GM19455 (cell line): ENCODE results near the gene ZNF512B.
"Not testable (repeated sequence)": the region's sequence is repeated elsewhere in the genome, so short reads cannot be mapped to it uniquely, and the experiment has no call there.

Source experiments
- ATAC-seq: cut with Tn5 transposase; IDR thresholded peaks from one replicate; pipeline ENCODE4 v1.9.1; 2021; ENCODE audit not compliant: unreplicated experiment

ZNF512B gene

DNA sequence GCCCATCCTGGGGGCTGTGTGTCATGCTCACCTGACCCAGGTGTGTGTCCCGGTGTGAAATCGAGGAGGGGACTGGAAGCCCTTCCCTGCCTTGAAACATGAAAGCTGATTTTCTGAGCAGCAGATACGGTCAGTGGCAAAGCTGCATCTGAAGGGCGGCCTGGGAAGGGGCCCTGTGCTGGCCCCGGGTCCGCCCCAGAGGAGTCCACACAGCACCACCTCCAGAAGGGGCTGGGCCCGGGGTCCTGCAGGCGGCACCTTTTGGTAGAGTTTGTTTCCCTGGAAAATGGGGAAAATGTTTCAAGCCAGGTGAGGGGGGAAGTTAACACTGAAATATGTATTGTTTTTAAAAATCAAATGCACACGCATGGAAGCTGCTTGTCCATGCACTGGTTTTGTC, 34.3 kb downstream of the ZNF512B start:
- no peak for ATAC-seq

DNA sequence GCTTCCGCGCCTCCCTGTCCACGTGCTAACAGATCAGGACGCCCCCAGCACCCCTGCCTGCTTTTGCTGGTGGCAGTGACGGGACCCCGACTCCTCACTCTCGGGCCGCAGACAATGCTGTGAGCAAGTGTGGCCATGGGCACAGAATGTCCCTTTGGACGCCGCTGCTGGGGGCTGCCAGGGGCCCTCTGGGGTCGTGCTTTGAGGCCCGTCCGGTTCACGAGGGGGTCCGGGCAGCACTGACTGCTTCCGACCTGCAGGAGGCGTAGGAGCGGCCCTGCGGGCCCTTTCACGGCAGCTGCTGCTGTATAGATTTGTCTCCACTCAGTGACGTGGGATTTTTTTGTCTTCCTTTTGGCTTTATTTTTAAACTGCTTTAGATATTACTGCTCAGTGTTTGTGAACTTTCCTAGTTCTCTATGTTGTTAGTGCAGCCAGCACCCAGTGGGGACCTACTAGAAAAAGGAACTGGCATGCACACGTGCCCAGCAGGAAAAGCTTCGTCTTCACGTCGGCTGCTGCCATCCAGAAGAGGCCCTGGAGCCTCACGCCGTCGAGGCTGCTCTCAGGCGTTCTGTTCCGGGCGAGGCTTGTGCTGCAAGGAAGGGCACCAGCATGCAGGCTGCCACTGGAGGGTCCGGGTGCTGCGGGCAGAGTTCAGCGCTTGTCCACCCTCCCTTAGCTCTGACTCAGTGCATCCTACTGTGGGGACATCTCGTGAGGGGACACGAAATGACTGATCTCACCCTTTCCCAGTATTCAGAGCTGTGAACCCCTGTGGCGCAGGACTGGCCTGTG, 35.3 kb downstream of the ZNF512B start:
- ATAC-seq: no peak

DNA sequence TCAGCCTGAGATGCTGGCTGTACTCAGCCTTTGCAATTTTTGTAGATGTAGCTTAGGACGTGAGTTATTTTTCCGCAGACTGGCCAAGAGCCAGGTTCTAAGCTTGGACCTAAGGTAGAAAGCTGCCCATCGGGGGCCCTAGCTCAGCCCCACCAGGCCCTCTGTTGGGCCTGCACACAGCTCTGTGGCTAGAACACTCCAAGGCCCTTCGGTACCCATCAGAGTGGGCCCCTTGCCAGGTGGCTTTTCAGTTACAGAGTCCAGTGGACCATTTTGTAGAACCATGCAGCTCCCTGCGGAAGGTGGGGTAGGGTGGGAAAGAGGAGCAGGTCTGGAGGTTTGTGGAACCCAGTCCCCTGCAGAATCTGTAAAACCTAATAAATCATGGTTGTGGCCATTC, 36.1 kb downstream of the ZNF512B start:
- ATAC-seq: no peak

DNA sequence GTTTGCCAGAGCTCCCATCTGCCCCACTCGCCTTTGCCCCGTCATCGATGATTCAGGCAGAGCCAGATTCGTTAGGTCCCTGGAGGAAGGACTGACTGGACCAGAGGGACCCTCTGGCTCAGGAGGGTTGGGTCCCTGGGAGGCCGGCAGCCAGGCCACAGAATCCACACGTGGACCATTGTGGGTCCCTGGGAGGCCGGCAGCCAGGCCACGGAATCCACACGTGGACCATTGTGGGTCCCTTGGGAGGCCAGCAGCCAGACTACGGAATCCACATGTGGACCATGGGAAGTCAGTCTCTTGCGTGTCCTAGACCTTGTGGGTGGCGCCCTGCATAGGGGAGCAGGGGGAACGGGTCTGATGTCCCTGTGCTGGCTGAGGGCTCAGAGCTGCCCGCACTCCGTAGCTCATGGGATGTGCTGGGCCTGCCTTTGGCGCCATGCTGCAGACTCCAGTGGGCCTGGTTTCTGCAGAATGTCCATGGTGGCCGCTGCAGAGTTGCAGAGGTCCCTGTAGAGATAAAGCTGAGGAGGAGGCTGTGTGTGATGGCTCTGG, 37.0 kb downstream of the ZNF512B start:
- ATAC-seq: no peak

DNA sequence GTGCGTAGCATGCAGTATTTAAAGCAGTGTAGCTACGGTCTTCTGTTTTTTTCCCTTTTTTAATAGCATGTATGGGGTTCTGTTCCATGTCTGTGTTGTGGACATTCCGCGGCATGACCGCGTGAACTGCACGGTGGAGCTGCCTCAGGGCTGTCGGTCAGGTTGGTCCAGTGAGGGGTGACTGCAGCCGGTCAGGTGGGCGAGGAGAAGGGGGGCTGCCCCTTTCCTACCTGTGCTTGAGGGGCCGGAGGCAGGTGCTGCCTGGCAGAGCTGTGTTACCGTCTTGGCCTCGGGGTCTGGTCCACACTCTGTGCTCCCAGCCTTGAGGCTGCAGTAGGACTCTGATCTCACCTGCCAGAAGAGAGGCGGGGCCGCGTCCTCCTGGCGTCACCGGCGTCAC, 38.0 kb downstream of the ZNF512B start:
- ATAC-seq: no peak

DNA sequence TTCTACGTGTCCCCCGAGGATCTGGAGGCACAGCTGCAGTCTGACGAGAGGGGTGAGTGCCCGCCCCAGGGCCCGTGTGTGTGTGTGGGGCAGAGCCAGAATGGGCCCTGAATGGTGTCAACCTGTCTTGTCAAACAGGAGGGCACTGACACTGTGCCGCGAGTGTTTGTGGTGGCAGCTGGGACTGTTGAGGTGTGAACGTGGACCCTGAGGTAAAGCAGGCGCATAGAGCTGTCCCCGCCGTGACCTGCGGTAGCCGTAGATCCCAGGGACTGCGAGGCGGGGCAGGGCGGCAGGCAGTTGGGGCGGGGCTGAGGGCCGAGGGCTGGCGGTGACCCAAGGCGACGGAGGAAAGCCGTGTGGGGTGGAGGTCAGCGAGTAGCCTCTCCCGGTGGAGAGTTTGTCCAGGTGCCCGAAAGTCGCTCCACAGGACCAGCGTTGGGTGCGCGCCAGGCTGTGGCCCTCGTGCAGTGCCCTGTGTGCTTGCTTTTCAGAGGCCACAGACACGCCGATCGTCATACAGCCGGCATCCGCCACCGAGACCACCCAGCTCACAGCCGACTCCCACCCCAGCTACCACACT, 38.7 kb downstream of the ZNF512B start:
- no peak for ATAC-seq

DNA sequence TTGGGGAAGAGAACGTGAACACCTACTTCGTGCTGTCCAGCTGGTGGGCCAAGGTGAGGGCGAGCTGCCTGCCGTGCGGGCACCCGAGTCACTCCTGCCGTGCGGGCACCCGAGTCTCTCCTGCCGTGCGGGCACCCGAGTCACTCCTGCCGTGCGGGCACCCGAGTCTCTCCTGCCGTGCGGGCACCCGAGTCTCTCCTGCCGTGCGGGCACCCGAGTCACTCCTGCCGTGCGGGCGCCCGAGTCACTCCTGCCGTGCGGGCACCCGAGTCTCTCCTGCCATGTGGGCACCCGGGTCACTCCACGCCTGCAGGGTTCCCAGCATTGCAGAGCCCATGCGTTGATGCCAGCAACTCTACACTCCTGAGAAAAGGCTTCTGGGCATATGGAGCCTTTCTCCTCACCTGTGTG, 40.3 kb downstream of the ZNF512B start:
- ATAC-seq: not testable (repeated sequence)

DNA sequence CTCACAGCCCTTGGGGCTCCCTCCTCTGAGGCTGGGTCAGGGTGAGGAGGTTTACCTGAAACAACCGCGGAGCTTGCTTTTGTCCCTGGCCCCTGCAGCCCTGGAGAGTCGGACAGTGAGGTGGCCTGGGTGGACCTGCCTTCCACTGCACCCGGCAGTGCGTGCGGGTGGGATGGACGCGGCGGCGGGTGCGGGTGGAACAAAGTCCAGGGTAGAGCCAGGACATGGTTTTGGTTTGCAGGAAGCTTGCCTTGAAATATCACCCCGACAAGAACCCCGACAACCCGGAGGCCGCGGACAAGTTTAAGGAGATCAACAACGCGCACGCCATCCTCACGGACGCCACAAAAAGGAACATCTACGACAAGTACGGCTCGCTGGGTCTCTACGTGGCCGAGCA, 40.7 kb downstream of the ZNF512B start:
- ATAC-seq: no peak

DNA sequence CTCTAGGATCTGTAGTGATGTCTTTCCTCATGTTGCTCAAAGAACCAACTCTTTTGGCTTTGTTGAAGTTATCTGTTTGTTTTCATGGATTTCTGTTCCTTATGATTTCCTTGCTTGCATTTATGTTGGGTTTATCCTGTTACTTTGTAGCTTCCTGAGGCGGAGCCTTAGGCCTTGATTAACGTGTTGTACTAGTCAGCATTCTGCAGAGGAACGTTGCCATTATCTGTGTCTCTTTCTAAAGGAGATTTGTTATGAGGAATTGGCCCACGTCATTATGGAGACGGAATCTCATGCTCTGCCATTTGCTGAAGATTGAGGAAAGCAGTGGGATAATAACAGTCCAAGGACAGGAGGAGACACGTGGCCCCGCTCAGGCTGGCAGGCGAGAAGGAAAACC, 43.4 kb downstream of the ZNF512B start:
- no peak for ATAC-seq

DNA sequence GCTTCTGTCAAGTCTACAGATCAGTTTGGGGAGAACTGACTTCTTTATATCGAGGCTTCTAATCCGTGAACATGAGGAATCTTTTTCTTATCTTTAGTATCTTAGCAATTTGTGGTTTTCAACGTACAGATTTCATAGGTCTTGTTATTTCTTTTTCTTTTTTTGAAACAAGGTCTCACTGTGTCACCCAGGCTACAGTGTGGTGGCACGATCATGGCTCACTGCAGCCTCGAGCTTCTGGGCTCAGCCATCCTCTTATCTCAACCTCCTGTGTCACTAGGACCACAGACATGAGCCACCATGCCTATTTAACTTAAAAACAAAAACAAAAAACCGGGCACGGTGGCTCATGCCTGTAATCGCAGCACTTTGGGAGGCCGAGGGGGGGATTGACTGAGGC, 45.5 kb downstream of the ZNF512B start:
- ATAC-seq: no peak

DNA sequence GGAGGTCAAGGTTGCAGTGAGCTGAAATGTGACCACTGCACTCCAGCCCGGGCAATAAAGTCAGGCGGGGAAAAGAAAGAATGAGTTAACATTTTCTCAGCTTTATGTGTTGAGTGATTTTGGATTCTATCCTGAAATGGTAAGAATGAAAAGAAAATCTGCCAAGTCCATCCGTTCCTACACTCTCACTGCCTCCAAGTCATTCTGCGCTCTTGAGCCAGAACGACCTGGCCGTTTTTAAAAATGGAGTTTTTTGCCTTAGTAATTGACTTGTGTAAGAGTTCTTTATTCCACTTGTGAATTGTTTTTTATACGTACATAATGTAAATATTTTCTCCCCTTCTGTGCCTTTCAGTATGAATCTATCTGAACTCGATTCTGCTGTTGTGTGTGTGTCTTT, 46.1 kb downstream of the ZNF512B start:
- ATAC-seq: no peak

DNA sequence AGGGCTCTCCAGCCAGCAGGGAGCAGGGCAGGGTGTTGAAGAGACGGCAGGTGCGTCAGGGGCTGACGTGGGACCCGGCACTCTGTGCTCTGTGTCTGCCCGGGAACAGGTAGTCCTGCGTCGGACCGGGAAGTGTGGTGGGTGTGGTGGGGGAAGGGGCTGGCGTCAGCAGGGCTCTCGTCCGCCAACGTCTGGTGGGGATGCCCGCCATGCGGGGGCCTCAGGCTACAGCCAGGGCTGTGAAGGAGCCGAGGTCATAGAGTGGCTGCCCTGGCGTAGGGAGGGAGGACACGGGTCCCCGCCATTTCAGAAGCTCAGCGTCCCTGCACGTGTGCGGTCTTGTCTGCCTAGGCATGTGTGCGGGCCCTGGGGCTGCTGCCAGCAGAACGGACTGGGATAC, 49.5 kb downstream of the ZNF512B start:
- ATAC-seq: no peak

DNA sequence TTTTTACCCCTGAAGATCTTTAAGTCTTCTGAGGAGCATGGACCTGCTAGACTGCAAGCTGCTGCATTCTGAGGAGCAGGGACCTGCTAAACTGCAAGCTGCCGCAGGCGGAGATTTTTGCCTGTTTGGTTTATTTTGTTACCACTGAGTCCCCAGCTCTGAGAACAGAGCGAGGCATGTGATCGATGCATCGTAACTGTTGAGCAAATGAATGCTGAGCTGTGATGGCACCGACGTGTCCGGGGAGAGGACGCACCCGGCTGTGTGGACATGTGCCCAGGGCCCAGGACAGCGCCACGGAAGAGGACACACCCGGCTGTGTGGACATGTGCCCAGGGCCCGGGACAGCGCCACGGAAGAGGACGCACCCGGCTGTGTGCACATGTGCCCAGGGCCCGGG, 50.6 kb downstream of the ZNF512B start:
- no peak for ATAC-seq

DNA sequence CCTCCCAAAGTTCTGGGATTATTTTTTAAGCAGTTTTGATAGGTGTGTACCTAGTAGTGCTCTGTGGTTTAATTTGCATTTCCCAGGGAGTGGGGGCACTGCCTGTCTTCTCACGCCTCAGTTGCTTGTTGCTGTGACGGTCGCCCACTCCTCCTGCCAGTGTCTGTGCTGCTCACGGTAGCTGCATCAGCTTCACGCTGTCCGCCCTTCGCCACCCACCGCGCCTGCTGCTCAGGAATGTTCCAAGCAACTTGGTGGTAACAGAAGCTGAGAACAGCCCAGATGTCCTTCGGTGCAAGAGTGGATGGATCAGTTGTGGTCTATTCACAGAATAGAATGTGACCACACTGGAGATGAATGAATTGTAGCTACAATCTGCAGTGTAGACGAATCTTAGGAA, 51.9 kb downstream of the ZNF512B start:
- ATAC-seq: no peak

DNA sequence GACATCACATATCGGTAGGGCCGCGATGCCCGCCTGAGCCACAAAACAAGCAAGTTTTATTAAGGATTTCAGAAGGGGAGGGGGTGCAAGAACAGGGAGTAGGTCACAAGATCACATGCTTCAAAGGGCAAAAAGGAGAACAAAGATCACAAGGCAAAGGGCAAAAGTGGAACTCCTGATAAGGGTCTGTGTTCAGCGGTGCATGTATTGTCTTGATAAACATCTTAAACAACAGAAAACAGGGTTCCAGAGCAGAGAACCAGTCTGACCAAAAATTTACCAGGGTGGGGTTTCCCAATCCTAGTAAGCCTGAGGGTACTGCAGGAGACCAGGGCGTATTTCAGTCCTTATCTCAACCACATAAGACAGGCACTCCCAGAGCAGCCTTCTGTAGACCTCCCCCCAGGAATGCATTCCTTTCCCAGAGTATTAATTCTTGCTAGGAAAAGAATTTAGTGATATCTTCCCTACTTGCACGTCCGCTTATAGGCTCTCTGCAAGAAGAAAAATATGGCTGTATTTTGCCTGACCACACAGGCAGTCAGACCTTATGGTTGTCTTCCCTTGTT, 53.3 kb downstream of the ZNF512B start:
- not testable (repeated sequence) for ATAC-seq

DNA sequence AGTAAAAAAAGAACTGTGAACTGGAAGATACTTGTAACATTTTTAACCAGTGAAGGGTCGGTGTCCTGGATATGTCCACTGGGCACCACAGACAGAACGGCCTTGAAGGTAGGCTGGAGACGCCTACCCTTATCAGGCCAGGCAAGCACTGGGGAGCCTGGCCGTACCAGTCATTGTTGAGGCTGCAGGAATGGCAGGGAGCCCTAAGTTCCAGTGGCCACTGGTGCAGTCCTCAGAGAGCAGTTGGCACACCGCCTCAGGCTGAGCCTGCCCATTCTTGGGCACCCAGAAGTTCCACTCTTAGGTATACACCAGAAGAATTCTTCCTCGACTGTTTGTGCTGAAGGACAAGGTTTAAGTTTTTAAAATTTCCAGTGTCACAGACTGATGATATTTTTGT, 54.3 kb downstream of the ZNF512B start:
- no peak for ATAC-seq

DNA sequence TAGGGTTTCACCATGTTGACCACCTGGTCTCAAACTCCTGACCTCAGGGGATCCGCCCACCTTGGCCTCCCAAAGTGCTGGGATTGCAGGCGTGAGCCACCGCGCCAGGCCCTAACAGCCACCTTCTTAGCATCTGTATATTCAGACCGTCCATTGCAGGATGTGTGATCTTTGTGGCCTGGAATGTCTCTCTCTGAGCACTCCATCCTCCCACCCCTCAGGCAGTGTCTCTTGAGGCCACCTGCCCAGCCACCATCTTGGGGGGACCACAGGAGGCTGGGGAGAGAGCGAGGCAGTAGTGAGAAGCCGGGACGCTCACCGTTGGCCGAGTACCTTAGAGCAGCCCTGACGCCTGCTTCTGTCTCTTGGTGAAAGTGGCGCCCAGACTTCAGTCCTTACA, 56.0 kb downstream of the ZNF512B start:
- ATAC-seq: no peak

DNA sequence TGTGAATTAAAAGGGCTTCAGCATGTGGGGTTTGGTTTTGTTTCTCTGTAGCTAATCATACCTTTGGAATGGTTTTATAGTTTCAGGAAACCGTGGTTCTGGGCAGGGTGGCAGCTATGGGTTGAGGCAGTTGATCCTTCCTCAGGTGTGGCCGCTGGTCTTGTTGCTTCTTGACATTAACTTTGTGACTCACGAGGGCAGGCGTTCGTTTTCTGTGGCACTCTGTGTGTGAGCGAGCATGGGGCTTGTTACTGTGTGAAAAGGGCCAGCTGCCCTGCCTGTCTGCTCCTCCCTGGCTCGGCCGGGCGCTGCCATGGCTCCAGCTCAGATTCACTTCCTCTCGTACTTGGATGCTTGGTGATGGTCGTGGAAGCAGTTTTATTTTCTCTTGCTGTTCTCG, 58.6 kb downstream of the ZNF512B start:
- no peak for ATAC-seq

DNA sequence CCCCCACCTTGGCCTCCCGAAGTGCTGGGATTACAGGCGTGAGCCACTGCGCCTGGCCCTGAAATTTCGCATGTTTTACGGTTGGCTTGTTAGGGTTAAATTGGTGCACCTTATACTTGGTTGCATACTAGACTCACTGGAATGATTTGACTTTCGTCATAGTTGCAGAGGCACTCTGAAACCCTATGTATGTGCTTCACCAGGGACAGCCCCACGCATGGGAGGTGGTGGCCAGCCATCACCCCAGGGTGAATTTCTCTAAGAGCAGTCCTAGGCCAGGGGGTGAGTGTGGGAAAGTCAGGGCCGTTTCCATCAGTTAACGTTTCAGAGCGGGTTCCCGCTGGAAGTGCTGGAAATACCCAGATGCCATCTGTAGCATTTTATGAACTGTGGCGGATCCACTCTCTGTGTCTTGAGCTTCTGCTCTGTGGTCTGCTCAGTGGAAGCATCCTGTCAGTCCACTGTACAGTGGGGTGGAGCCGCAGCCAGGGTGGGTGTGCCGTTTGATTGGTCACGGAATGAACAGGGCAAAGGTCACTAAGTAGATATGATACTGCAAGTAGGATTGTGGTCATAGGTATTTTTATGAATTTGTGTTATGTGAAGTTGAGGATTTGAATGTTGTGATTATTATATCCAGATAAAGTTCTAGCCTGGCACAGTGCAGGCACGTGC, 61.6 kb downstream of the ZNF512B start:
- ATAC-seq: no peak
